Caco-2 (cell line): Measurements from ENCODE around the gene HIVEP1. TPM values are rescaled to one million over a fixed set of nuclear protein-coding genes. Genes with fewer than 3 reads are reported as not detected.

ENCODE experiments used
- BruUV-seq: library from RNA; stranded (reverse); fragments of 400-500 nt; replicated peaks from 2 replicates; lab custom pipeline; 2021; lab: Mats Ljungman, UMichigan
- CTCF ChIA-PET: fragments of 300-600 bp; sonication (Branson Sonifier 250); formaldehyde crosslinking; loops from one replicate; lab custom pipeline; 2022; ENCODE audit warnings: antibody characterized with exemption; lab: Charles Lee
- POLR2A ChIA-PET: fragments of 300-600 bp; sonication (Branson Sonifier 250); formaldehyde crosslinking; loops from one replicate; lab custom pipeline; 2022; ENCODE audit warnings: antibody characterized with exemption; lab: Charles Lee
- DNase-seq, 2 experiments: peaks; one replicate each; pipeline versions ENCODE4 v3.0.0 to v3.0.0-alpha.2; 2020 to 2022
- H3K27me3 ChIP-seq: replicated peaks from 2 replicates; pipeline ENCODE4 v1.6.0; 2011; ENCODE audit warnings: low read length; ENCODE audit not compliant: control insufficient read depth, insufficient read depth
- H3K36me3 ChIP-seq: 2 replicates; pipeline ENCODE4 v1.5.1; 2011; ENCODE audit warnings: low read length; ENCODE audit not compliant: control insufficient read depth, insufficient read depth
- H3K4me1 ChIP-seq: fragments of 250-450 bp; sonication (Bioruptor Pico); 2 replicates; pipeline ENCODE4 v1.5.1; 2020; ENCODE audit warnings: mild to moderate bottlenecking
- H3K4me3 ChIP-seq: 2 replicates; pipeline ENCODE4 v1.5.1; 2011; ENCODE audit warnings: low read depth, mild to moderate bottlenecking, control low read depth, low read length
- H3K9me3 ChIP-seq: fragments of 250-450 bp; sonication (Bioruptor Pico); 2 replicates; pipeline ENCODE4 v1.5.1; 2020; ENCODE audit warnings: mild to moderate bottlenecking, moderate library complexity
- H3K27ac Mint-ChIP-seq: one replicate; pipeline ENCODE4 v1.8.0; 2022; ENCODE audit warnings: mixed read lengths; ENCODE audit not compliant: unreplicated experiment
- H3K27me3 Mint-ChIP-seq: one replicate; pipeline ENCODE4 v1.8.0; 2022; ENCODE audit warnings: mixed read lengths; ENCODE audit not compliant: insufficient read depth, unreplicated experiment
- H3K36me3 Mint-ChIP-seq: one replicate; pipeline ENCODE4 v1.8.0; 2022; ENCODE audit warnings: mild to moderate bottlenecking, mixed read lengths; ENCODE audit not compliant: insufficient read depth, unreplicated experiment
- H3K4me1 Mint-ChIP-seq: one replicate; pipeline ENCODE4 v1.8.0; 2022; ENCODE audit warnings: low read depth, mixed read lengths; ENCODE audit not compliant: unreplicated experiment
- H3K4me3 Mint-ChIP-seq: one replicate; pipeline ENCODE4 v1.8.0; 2022; ENCODE audit warnings: mild to moderate bottlenecking, moderate library complexity, mixed read lengths; ENCODE audit not compliant: unreplicated experiment
- H3K9me3 Mint-ChIP-seq: one replicate; pipeline ENCODE4 v1.8.0; 2022; ENCODE audit warnings: mixed read lengths; ENCODE audit not compliant: unreplicated experiment
- CTCF ChIP-seq, 2 experiments: fragments of 200-600 bp in 1 of 2; IDR thresholded peaks; 1 replicate in 1 of 2; 2 replicates in 1 of 2; pipeline versions ENCODE4 v1.5.1 to v1.8.0; 2011 to 2022; ENCODE audit warnings: antibody characterized with exemption in 1 of 2, control low read depth in 1 of 2, inconsistent platforms in 1 of 2, low read depth in 1 of 2, low read length in 1 of 2, mild to moderate bottlenecking in 1 of 2, moderate library complexity in 1 of 2; ENCODE audit not compliant: insufficient read depth in 1 of 2, severe bottlenecking in 1 of 2, unreplicated experiment in 1 of 2
- intact Hi-C: fragments of 100-400 bp; cut with micrococcal nuclease; formaldehyde crosslinking; loops from one replicate; pipeline ENCODE4 v1.10.0; 2022; ENCODE audit not compliant: unreplicated experiment
- total RNA-seq: library from RNA; stranded (reverse); gene quantifications from 2 replicates; pipeline ENCODE4 v1.2.3, GENCODE V29; 2022

The HIVEP1 gene
- total RNA-seq, 1 experiment from 2014 or later: 22.8 TPM

- H3K4me1 ChIP-seq: no peaks in the 10 kb centered on the region
- DNase-seq: no peak
- H3K9me3 ChIP-seq: no peaks in the 10 kb centered on the region
- no peaks in the 10 kb centered on the region for H3K36me3 ChIP-seq
- H3K4me3 Mint-ChIP-seq: no peak overlapping the region
- POLR2A ChIA-PET: no interaction called here
- no peaks in the 10 kb centered on the region for H3K4me1 Mint-ChIP-seq
- CTCF ChIA-PET: no interaction called here
- H3K9me3 Mint-ChIP-seq: no peaks in the 10 kb centered on the region
- H3K27ac Mint-ChIP-seq: no peak overlapping the region
- no peaks in the 10 kb centered on the region for H3K27me3 Mint-ChIP-seq
- H3K4me3 ChIP-seq: no peak overlapping the region
- TF ChIP-seq CTCF (IDR thresholded peaks at IDR 0.05; ENCODE audit: insufficient read depth in 1 of 2, low read depth in 1 of 2, low read length in 1 of 2, severe bottlenecking in 1 of 2, unreplicated experiment in 1 of 2): no peak
- H3K27me3 ChIP-seq: no peaks in the 10 kb centered on the region
- H3K36me3 Mint-ChIP-seq: no peaks in the 10 kb centered on the region
- no TSS peak for BruUV-seq
- intact Hi-C loops: no loop called here
Observed at GRCh38 chr6:12171717-12172116, 159.6 kb downstream of the HIVEP1 start.

- H3K27ac Mint-ChIP-seq: no peak overlapping the region
- no peak overlapping the region for H3K4me3 ChIP-seq
- no peak for TF ChIP-seq CTCF (IDR thresholded peaks at IDR 0.05; ENCODE audit: insufficient read depth in 1 of 2, low read depth in 1 of 2, low read length in 1 of 2, severe bottlenecking in 1 of 2, unreplicated experiment in 1 of 2)
- ChIA-PET CTCF (no interaction called here), POLR2A (no interaction called here)
- no peaks in the 10 kb centered on the region for H3K27me3 ChIP-seq
- H3K4me1 Mint-ChIP-seq: no peaks in the 10 kb centered on the region
- H3K9me3 Mint-ChIP-seq: no peaks in the 10 kb centered on the region
- H3K4me3 Mint-ChIP-seq: no peak overlapping the region
- H3K9me3 ChIP-seq: no peaks in the 10 kb centered on the region
- no peaks in the 10 kb centered on the region for H3K27me3 Mint-ChIP-seq
- intact Hi-C loops: no loop called here
- no peaks in the 10 kb centered on the region for H3K36me3 ChIP-seq
- BruUV-seq: no TSS peak
- no peaks in the 10 kb centered on the region for H3K4me1 ChIP-seq
- DNase-seq: no peak
- no peaks in the 10 kb centered on the region for H3K36me3 Mint-ChIP-seq
Observed at GRCh38 chr6:12172572-12172971, 160.5 kb downstream of the HIVEP1 start.

GRCh38 chr6:12173181-12173580 lies 161.1 kb downstream of the HIVEP1 start:
- ChIA-PET CTCF (no interaction called here), POLR2A (no interaction called here)
- no peak for TF ChIP-seq CTCF (IDR thresholded peaks at IDR 0.05; ENCODE audit: insufficient read depth in 1 of 2, low read depth in 1 of 2, low read length in 1 of 2, severe bottlenecking in 1 of 2, unreplicated experiment in 1 of 2)
- H3K9me3 Mint-ChIP-seq: no peaks in the 10 kb centered on the region
- H3K27me3 Mint-ChIP-seq: no peaks in the 10 kb centered on the region
- no peak overlapping the region for H3K4me3 Mint-ChIP-seq
- H3K27ac Mint-ChIP-seq: no peak overlapping the region
- no peak for DNase-seq
- H3K36me3 Mint-ChIP-seq: no peaks in the 10 kb centered on the region
- H3K4me1 Mint-ChIP-seq: no peaks in the 10 kb centered on the region
- H3K4me1 ChIP-seq: no peaks in the 10 kb centered on the region
- intact Hi-C loops: no loop called here
- no peak overlapping the region for H3K4me3 ChIP-seq
- no peaks in the 10 kb centered on the region for H3K27me3 ChIP-seq
- no peaks in the 10 kb centered on the region for H3K36me3 ChIP-seq
- no peaks in the 10 kb centered on the region for H3K9me3 ChIP-seq
- BruUV-seq: no TSS peak
